Measurements from ENCODE around the gene NUMBL.

NUMBL gene

DNA sequence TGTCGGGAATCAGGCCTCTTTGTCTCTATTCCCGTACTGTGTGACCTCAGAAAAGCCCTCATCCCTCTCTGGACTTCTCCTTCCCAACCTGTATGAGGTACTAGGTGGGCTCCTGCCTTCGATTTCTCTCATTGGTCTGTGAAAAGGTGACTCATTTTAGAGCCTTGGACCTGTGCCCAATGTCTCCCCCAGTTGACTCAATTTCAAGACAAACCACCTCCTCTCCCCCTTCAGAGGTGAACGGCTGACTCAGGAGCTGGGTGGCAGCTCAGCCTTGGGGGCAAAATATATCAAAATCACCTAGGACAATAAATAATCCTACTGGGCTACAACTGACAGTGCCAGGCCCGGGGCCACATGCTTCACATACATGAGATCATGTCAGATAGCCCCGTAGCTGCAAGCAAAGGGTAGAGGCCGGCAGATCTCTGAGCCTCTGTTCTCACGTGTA lies 25.6 kb upstream of the NUMBL start:
- DNase-seq, result no peak

DNA sequence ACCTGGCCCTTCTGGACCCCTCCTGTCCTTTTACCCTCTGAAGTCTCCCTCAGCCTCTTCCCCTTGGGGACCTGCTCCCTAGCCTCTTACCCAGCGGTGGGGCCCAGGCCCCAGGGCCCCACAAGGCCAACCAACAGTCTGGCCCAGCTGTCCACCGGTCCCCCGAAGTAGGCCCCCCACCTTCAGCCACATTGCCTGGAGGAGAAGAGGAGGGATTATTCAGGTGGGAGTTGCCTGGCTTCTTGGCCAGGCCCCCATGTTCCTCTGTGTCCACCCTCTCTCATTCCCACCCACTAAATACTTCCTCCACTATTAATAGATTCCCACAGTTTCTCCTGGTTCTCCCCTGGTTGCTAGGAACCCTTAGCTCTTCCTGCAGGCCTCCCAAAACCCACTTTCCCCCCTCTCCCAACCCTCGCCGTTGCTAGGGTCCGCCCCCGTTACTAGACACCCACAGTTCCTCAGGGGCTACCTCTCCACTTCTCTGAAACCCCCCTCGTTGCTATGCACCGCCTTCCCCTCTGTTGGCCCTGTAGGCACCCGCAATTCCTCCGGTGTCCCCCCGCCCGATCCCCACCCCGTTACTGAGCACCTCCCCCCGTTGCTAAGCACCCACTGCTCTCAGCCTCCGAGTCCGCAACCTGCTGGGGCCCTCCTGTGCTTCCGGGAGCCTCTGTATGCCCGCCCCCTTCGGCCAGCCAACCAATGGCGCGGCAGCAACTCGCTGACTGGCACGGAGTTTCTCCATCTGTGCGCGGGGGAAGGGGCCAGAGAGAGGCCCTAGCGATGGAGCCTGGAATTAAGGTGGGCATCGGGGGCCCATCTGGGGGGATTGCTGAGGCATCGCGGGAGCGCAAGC lies 24.2 kb upstream of the NUMBL start:
- DNase-seq, result peak; percentile 78

DNA sequence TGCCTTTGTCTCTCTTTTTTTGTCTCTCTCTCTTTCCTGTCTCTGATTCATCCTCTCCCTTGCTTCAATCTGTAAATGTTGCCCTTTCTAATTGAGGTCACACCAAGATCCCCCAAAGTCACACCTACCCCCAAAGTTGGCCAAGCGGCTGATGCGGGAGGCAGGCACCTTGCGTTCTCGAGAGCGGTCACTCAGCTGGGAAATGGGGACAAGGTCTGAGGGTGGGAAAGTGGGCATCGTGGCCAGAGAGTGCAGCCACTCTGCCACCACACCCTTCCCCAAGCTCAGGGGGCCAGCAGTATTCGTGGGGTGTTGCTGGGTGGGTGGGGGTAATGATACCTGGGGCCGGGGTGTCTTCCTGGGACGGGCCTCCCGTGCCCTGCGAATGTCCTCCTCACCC lies 23.5 kb upstream of the NUMBL start:
- no peak for DNase-seq

DNA sequence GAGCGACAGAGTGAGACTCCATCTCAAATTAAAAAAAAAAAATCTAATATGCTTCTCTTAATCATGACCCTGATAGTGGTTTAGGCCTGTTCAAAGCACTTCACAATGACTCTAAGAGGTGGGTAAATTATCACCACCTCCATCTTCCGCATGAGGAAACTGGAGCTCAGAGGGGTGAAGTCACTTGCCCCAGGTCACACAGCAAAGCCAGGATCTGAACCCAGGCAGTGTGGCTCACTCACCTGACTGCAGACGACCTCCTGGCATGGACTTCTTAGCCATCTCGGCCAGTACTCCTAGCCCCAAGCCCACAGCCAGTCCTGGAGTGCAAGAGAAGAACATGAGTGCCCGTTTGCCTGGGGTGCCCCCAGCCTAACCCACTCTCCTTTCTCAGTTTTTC lies 19.4 kb upstream of the NUMBL start:
- no peak for DNase-seq

DNA sequence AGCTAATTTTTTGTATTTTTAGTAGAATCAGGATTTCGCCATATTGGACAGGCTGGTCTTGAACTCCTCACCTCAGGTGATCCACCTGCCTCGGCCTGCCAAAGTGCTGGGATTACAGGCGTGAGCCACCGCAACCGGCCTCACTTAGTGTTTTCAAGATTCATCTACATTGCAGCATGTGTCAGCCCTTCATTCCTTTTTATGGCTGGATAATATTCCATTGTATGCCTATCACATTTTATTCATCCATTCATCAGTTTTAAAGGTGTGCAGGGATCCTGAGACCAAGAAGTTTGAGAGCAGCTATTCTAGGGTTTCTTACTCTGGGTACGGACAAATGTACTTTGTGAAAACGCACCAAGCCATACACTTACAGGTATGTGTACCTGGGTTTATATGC lies 17.2 kb upstream of the NUMBL start:
- DNase-seq, result no peak

DNA sequence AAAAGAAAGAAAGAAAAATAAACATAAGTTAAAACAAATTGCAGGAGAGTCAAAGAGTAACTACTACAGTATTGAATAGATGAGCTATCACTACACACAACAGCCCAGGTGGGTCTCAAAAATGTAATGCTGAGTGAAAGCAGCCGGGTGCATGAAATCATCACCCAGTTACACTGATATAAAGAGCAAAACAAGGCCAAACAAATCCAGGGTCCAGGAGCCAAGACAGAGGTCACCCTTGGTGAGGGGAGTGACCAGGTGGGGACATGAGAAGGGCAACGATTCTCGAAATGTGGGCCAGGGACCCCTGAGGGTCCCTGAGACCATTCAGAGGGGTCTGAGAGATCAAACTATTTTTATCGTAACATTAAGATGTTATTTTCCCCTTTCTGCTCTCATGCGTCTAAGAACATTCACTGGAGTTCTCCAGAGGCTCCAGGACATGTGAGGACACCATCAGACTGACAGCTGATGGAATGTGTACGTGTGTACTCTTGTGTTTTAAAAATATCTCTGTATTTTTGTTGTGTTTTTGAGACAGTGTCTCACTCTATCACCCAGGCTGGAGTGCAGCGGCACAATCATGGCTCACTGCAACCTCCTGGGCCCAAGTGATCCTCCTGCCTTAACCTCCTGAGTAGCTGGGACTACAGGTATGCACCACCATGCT lies 15.6 kb upstream of the NUMBL start:
- DNase-seq, result no peak

DNA sequence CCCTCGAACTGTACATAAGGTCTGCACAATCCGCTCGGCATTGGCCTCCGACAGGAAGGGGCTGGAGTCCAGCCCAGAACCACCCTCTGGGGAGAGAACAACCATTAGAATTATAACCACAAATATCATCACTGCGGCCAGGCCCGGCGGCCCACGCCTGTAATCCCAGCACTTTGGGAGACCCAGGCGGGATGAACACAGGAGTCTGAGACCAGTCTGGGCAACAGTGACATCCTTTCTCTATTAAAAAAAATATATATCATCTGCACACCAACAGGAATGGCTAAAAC lies 14.9 kb upstream of the NUMBL start:
- no peak for DNase-seq

DNA sequence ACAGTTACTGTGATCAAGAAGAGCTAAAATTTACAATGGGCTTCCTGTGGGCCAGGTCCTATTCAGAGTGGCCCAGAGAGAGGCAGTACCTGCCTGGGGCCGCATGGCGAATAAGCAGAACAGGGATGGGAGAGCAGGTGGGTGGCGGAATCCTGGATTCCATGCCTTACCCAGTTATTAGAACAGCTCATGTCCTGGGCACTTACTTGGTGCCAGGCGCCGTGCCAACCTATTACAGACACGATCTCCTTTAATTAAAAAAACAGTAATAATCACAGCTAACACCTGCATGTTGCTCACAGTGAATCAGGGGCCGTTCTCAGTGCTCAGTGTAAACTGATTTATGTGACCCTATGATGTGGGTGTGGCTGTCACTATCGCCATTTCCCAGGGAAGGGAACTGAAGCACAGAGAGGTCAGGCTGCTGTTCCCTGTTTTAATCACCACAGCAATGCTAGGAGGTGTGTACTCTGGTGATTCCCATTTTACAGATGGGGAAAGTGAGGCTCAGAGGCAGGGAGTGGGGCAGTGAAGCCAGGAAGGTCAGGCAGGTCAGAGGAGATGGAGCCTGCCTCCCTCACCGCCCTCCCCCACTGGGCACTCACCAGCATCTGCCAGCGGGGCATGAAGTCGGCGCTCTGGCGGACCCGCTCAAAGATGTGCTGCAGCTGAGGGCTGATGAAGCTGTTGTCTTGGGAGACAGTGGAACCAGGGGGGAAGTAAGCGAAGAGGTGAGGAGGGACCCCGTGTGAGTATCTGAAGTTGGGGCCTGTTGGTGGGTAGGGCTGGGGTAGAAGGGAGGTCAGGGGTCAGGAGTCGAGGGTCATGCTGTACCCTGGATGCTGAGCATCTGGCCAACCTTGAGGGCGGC lies 14.3 kb upstream of the NUMBL start:
- no peak for DNase-seq

DNA sequence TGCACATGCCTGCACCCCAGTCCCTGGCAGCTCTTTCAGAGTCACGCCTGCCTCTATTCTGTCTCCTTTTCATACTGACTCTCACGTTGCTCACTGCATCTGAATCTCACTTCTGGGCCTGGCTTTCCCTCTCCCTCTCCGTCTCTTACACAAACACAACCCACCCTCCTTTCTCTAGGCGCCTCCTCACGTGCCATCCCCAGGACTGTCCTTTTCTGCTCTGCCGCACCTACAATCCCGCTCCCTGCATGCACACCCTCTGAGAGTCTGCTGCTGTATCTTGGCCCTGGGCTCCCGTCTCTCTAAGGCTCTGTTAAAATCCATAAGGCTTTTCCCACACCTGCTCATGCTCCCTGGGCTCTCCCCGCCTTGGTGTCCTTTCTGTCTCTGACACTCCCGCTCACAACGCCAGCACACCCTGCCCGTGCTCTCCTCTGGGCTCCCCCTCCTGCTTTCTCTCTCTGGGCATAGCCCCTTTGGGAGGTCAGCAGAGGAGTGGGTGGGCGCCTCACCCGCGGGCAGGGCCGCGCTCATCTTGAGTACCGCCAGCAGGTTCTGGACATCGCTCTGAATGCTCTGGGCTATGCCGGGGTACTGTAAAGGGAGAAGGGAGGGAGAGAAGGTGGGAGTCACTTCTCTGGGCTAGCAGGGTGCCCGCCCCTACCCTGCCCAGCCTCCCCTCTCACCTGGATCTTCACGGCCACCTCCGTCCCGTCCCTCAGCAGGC lies 12.7 kb upstream of the NUMBL start:
- DNase-seq, result no peak

DNA sequence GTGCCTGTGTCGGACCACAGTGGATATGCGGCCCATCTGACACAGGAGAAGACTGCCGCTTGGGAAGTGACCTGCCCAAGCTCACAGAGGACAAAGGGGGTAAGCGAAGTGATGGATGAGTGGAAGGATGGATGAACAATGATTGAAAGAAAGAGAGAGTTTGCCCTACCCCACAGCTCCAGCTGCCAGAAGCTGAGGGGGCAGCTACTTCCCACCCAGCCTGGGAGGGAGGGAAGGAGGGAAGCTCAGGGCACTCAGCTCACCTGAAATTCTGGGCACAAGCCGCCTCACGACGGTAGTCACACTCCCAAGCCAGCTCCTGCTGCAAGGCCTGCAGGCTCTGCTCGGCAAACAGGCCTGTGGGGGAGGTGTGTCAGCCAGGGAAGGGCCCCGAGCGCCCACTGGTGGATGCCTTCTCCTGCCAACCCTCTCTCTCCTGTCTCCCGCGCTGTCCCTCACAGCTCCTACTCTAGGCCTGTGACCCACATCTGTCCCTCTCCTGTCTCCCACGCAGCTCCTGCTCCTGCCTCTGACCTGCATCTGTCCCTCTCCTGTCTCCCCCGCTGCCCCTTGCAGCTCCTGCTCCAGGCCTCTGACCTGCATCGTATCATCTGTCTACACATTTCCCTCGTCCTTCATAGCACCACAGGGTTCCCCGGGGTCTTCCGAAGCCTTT lies 12.0 kb upstream of the NUMBL start:
- DNase-seq, result no peak

DNA sequence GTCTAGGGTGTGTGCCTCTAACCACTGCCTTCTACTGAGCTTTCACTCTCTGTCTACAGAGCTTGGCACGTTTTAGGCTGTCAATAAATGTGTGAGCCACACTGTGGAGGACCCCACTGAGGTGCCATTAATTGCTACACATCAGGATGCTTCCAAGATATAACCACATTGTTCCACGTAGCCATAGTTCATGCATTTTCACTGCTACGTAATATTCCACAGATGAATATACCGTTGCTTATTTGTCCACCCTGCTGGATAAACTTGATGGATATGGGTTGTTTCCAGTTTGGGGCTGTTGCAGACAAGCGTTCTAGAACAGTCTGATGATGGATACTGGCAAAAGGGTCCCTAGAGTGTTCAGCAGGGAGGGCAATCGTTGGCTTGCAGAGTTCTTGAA lies 11.3 kb upstream of the NUMBL start:
- DNase-seq, result no peak

DNA sequence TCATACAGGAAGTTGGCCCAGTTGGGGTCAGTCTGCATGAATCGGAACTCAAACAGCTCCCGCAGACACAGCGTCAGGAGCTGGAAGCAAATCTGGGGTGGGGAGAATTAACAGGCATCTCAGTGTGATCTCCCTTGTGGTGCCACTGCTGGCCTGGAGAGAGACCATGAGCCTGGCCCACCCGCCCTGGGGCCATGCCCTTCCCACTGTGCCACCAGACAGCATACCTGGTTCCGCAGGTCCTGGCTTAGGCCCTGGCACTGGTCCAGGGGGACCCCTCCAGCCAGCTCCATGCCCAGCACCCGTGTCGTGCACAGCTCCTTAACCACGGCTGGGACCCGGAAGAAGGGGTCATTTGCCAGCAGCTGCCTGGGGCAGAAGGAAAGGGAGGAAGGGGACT lies 9.6 kb upstream of the NUMBL start:
- no peak for DNase-seq

DNA sequence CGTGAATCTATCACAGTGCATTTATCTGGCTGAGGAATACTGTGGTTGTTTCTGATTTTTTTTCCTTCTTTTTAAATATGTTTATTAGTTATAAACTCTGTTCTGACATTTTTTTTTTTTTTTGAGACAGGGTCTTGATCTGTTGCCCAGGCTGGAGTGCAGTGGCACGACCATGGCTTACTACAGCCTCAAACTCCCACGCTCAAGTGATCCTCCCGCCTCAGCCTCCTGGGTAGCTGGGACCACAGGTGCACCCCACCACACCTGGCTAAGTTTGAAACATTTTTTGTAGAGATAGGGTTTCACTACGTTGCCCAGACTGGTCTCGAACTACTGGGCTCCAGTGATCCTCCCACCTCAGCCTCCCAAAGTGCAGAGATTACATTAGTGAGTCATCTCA lies 6.6 kb upstream of the NUMBL start:
- no peak for DNase-seq

DNA sequence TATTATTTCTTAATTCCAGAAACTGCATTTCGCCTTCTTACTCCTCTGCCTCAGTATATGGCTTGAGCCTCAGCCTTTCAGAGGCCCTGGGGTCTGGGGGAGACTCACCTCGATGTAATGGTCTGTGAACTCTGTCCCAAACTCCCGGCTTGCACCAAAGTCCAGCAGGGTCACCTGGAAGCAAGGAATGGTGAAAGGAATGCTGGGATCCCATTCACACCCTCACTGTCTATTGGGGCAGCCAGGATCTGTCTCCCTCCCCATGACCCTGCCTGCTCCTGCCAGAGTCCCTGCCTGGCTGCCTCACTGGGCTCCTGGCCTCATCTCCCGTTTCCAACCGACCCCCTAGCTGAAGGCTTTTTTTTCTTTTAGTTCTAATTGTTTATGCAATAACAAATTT lies 5.4 kb upstream of the NUMBL start:
- no peak for DNase-seq

DNA sequence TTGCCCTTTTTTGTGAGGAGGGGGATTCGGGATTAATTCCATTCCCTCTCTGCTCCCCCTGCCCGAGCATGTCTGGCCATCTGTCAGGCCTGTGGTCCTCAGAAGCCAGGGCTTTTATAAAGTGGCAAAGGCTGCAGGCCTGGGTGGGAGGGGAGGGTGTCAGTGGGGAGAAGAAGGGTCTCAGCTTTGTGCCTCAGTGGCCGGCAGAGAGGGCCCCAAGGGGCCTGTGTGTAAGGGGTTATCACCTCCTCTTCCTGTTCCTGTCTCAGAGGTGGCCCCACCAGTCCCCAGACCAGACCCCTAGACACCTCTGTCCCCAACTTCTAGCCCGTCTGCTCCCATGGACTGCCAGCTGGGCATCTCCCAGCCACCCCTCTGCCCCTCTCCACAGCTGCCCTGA lies 3.4 kb upstream of the NUMBL start:
- no peak for DNase-seq

DNA sequence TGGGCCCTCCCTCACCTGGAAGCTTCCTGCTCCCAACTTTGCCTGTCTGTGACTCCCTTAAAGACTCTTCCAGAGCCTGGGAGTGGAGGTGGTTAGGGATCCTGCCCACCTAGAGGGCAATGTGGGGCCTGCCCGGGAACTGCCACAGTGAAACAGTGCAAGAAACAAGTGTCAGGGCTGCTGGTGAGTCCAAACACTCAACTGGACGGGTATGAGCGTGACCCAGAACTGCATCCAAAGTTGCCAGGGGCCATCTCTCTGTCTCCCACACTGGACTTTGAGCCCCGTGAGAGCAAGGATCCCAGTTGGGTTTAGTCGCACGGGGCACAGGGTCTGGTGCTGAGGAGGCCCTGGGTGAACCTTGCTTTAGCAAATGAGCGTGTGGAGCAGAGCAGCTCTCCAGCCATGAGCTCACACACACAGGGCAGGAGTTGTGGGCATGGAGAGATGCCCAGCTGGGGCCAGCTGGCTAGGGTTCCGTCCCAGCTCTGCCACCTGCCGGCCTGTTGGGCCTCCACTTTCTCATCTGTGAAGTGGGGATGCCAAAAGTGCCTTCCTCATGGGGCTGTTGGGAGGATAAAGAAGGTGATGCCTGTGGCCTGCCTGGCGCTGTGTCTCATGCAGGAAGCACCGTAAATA lies 2.8 kb upstream of the NUMBL start:
- no peak for DNase-seq

DNA sequence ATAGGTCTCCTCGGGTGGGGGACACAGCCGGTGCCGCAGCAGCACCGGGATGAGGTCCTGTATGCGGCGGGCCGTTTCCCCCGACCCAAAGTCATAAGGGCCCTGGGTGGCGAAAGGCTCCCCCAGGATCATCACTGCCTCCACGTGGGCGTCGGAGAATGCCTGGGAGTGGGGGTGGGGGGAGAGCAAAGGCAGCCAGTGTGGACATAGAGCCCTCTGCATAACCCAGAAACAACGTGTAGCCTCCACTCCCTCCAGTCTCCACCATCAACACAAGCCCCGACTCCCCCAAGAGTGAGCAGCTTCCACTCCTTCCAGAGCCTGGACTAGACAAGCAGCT lies 1.7 kb upstream of the NUMBL start:
- no peak for DNase-seq

DNA sequence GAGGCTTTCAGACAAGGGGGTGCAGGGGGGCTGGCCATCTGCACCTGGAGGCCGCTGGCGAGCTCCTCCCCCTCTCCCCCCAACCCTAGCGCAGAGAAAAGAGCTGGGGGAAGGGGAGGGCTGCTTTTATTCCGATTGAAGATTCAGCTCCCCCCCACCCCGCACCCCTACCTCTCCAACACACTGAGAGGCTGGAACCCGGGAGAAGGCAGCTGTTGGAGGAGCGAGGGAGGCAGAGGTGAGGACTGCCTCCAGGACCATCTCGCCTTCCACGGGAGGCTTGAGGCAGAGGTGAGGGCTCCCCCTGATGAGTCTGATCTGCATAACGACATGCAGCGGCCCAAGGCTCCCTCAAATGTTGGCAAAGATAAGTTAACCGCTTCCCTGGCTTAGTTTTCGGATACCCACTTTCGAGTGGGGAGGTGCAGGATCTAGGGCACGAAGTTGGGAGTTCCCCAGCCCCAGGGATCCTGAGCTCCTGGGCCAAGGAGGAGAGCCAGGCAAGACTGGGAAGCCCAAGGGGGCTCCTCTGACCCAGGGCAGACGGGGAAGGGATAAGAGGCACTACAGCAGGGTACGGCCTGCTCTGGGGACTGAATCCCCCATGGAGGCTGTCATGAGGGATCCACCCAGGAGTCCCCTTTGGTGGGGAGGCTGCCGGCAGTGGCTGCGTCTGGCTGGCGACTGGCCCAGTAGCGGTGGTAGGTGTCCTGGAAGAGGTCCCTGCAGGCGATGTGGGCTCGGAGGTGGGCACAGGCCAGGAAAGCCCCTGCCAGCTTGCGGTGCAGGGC lies 1.2 kb upstream of the NUMBL start:
- no peak for DNase-seq

DNA sequence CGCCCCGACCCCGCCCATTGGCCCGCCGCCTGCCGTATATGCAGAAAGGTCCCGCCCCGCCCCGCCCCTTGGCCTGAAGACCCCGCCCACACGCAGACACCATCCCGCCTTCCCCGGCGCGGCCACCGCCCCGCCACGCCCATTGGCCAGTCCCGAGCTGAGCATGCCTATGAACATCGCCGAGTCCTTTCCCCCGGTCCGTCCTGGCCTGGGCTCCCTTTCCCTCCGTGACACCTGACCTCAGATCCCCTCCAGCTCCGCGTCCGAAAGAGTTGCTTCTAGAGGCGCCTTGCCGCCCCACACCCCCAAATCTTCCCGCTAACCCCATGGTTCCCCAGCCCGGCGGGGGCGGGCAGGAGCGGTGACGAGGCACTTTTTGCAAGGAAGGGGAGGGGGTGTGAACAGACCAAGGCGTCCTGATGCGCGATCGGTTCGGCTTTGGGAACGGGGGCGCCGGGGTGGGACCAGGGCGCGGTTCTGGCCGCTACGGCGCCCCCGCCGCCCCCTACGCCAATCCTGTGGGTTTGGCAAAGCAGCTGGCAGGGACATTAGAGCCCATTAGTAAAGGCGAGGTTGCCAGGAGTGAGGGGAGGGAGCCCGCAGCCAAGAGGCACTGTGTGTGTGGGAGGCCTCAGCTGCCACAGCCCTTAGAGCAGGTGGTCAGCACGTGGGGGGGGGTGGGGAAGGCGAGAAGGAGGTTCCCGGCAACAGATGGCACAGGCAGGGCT lies 406 bp upstream of the NUMBL start:
- peak; percentile 66 for DNase-seq

DNA sequence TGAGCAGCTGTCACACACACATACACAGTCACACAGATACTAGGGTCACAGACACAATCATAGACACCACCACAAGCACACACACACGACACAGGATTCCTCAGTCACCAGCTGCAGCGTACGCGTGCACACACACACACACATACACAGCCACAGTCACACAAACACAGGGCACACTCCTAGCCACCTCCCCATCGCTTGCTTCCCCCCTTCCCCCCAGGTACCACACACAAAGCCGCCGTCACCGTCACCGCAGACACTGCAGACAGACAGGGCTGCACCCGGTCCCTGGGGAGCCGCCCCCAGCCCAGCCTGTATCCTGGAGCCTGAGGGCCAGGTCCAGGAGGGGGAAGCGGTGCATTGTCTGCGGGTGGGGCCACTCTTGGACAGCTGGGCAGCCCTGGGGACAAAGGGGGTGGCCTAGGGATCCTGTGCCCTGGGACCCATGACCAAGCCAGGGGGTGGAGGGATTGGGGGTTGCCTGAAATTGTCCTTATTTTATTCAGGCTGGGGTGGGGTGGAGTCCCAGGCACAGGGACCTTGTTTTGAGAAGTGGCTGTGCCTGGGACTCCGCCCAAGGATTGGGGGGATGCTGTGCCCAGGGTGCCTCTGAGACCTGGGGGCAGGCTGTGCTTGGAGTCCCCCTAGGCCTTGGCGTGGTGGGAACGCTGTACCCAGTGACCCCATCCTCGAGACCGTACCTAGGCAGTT lies 957 bp downstream of the NUMBL start:
- no peak for DNase-seq

All from NCI-H1436 treated with DMSO at 0.1 percent for 48 hours (cell line).